ENCODE measurements around the gene BCAT1. TPM values are rescaled to one million over a fixed set of nuclear protein-coding genes. Genes with fewer than 3 reads are reported as not detected.

The BCAT1 gene
- total RNA-seq, 1 experiment from 2014 or later, result 0.74 TPM

DNA sequence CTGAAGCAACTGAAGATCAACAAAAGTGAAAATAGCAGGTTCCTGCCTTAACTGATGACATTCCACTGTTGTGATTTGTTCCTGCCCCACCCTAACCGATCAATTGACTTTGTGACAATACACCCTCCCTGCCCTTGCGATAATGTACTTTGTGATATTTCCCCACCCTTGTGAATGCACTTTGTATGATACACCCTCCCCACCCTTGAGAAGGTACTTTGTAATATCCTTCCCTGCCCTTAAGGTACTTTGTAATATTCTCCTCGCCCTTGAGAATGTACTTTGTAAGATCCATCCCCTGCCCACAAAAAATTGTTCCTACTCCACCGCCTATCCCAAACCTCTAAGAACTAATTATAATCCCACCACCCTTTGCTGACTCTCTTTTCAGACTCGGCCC is 41.4 kb downstream of the BCAT1 start:
- TF ChIP-seq SIN3A (IDR thresholded peaks at IDR 0.05; ENCODE audit: low read depth), result no peak
- intact Hi-C loops (cut with micrococcal nuclease), result no loop called here
- Histone ChIP-seq H2AFZ (ENCODE audit: low read depth, low read length, poor library complexity, severe bottlenecking) (no peak overlapping the region), H3K79me2 (ENCODE audit: insufficient read depth, low read length) (no peaks in the 10 kb centered on the region), H3K36me3 (ENCODE audit: control insufficient read depth in 1 of 2, insufficient read depth in 2 of 2, low read length in 2 of 2) (no peaks in the 10 kb centered on the region), H3K4me3 (replicated peaks in 1 of 2; ENCODE audit: low read depth in 1 of 2, low read length in 2 of 2) (no peak overlapping the region), H3K27me3 (ENCODE audit: insufficient read depth, low read length) (no peaks in the 10 kb centered on the region), H3K9ac (ENCODE audit: low read length) (no peak overlapping the region), H4K20me1 (ENCODE audit: insufficient read depth) (no peaks in the 10 kb centered on the region), H3K9me2 (ENCODE audit: insufficient read depth) (no peaks in the 10 kb centered on the region), H3K4me1 (ENCODE audit: control insufficient read depth in 1 of 2, insufficient read depth in 2 of 2, low read length in 2 of 2) (peaks cover 0 to 4% of the 10 kb centered on the region in 2 experiments; a peak in 1 of 4 replicates), H3K4me2 (ENCODE audit: low read length) (no peak overlapping the region), H3K9me3 (ENCODE audit: control insufficient read depth in 1 of 2, insufficient read depth in 1 of 2, low read depth in 1 of 2, low read length in 2 of 2) (no peaks in the 10 kb centered on the region), H3K27ac (ENCODE audit: low read depth, low read length) (no peak overlapping the region)
- no TSS peak for BruUV-seq (replicated peaks)
- RAD21 ChIA-PET (ENCODE audit: low non-redundant PET in 1 of 2, low total read pairs in 2 of 2, uncharacterized antibody in 2 of 2, unreplicated experiment in 2 of 2), result no interaction called here
- CTCF ChIA-PET, result no interaction called here
- no peak for ATAC-seq
- DNase-seq (ENCODE audit: low read depth, low spot score), result no peak
- POLR2A ChIA-PET, result no interaction called here

GRCh38 chr12:24906141-24906540 is 42.8 kb downstream of the BCAT1 start:
- Histone ChIP-seq H3K9ac (ENCODE audit: low read length) (no peak overlapping the region), H3K27ac (ENCODE audit: low read depth, low read length) (no peak overlapping the region), H3K4me2 (ENCODE audit: low read length) (no peak overlapping the region), H3K27me3 (ENCODE audit: insufficient read depth, low read length) (no peaks in the 10 kb centered on the region), H3K4me3 (replicated peaks in 1 of 2; ENCODE audit: low read depth in 1 of 2, low read length in 2 of 2) (no peak overlapping the region), H3K79me2 (ENCODE audit: insufficient read depth, low read length) (no peaks in the 10 kb centered on the region), H4K20me1 (ENCODE audit: insufficient read depth) (no peaks in the 10 kb centered on the region), H3K36me3 (ENCODE audit: control insufficient read depth in 1 of 2, insufficient read depth in 2 of 2, low read length in 2 of 2) (no peaks in the 10 kb centered on the region), H2AFZ (ENCODE audit: low read depth, low read length, poor library complexity, severe bottlenecking) (no peak overlapping the region), H3K4me1 (ENCODE audit: control insufficient read depth in 1 of 2, insufficient read depth in 2 of 2, low read length in 2 of 2) (peaks cover 0 to 5% of the 10 kb centered on the region in 2 experiments; a peak in 2 of 4 replicates), H3K9me3 (ENCODE audit: control insufficient read depth in 1 of 2, insufficient read depth in 1 of 2, low read depth in 1 of 2, low read length in 2 of 2) (no peaks in the 10 kb centered on the region), H3K9me2 (ENCODE audit: insufficient read depth) (no peaks in the 10 kb centered on the region)
- POLR2A ChIA-PET, result no interaction called here
- CTCF ChIA-PET, result no interaction called here
- intact Hi-C loops (cut with micrococcal nuclease), result no loop called here
- no peak for TF ChIP-seq SIN3A (IDR thresholded peaks at IDR 0.05; ENCODE audit: low read depth)
- no peak for TF ChIP-seq CEBPB (IDR thresholded peaks at IDR 0.05; ENCODE audit: low read depth)
- no peak for TF ChIP-seq SRF (IDR thresholded peaks at IDR 0.05; ENCODE audit: low read depth)
- no peak for TF ChIP-seq JUND (IDR thresholded peaks at IDR 0.05)
- no peak for TF ChIP-seq ZFX (IDR thresholded peaks at IDR 0.05)
- TF ChIP-seq ZNF274 (IDR thresholded peaks at IDR 0.05; ENCODE audit: low read depth, low read length), result no peak
- no peak for TF ChIP-seq YY1 (IDR thresholded peaks at IDR 0.05; ENCODE audit: extremely low read depth, insufficient replicate concordance, low read depth, low read length)
- TF ChIP-seq POLR2A (IDR thresholded peaks at IDR 0.05; ENCODE audit: borderline replicate concordance, extremely low read depth, insufficient read depth, insufficient read length), result no peak
- no peak for TF ChIP-seq FOSL1 (IDR thresholded peaks at IDR 0.05; ENCODE audit: low read depth)
- no peak for TF ChIP-seq ELF1 (IDR thresholded peaks at IDR 0.05; ENCODE audit: borderline replicate concordance, low read depth)
- DNase-seq (ENCODE audit: low read depth, low spot score) (no peak), ATAC-seq (no peak)
- RAD21 ChIA-PET (ENCODE audit: low non-redundant PET in 1 of 2, low total read pairs in 2 of 2, uncharacterized antibody in 2 of 2, unreplicated experiment in 2 of 2), result no interaction called here
- no TSS peak for BruUV-seq (replicated peaks)

Data from HCT116 (cell line).